IgD-negative memory B cell (primary cell): ENCODE measurements around the gene SLC39A6. TPM values are rescaled to one million over a fixed set of nuclear protein-coding genes. Genes with fewer than 3 reads are reported as not detected.
"Not testable (repeated sequence)": the region's sequence is repeated elsewhere in the genome, so short reads cannot be mapped to it uniquely, and the experiment has no call there.

Source experiments
- H3K27ac Mint-ChIP-seq, 3 donors: one replicate each; pipeline ENCODE4 v1.8.0; 2020 to 2022; ENCODE audit warnings: mild to moderate bottlenecking in 3 of 3, mixed read lengths in 3 of 3, moderate library complexity in 1 of 3
- H3K27me3 Mint-ChIP-seq: one replicate; pipeline ENCODE4 v1.8.0; 2021; ENCODE audit warnings: mixed read lengths
- H3K36me3 Mint-ChIP-seq: one replicate; pipeline ENCODE4 v1.8.0; 2020; ENCODE audit warnings: mild to moderate bottlenecking, mixed read lengths
- H3K4me1 Mint-ChIP-seq, 3 donors: one replicate each; pipeline ENCODE4 v1.8.0; 2020 to 2022; ENCODE audit warnings: mixed read lengths in 3 of 3, mild to moderate bottlenecking in 1 of 3
- H3K4me3 Mint-ChIP-seq, 4 donors: one replicate each; pipeline ENCODE4 v1.8.0; 2020 to 2022; ENCODE audit warnings: mild to moderate bottlenecking in 4 of 4, mixed read lengths in 4 of 4, moderate library complexity in 3 of 4
- H3K9me3 Mint-ChIP-seq, 3 donors: one replicate each; pipeline ENCODE4 v1.8.0; 2020 to 2021; ENCODE audit warnings: mixed read lengths in 3 of 3, mild to moderate bottlenecking in 1 of 3
- polyA plus RNA-seq: library from polyadenylated mRNA; unstranded; fragments of 300-500 nt; fragmentation: Illumina TruSeq; gene quantifications from one replicate; pipeline ENCODE4 v1.2.3, GENCODE V29; 2021

The SLC39A6 gene
- polyA plus RNA-seq, result 24.3 TPM

GRCh38 chr18:36129300-36130038 is at the start of gene SLC39A6, which contains the start of gene ELP2:
SLC39A6 (minus strand) TSS chr18:36129340; CDS start chr18:36127007, 2,333 bp downstream.
ELP2 (plus strand) TSS chr18:36129899; CDS start chr18:36129934, 35 bp downstream.
- Mint-ChIP-seq H3K36me3 (peaks cover 2% of the 10 kb centered on the region), H3K4me1 (peaks cover 36 to 46% (median 36%) of the 10 kb centered on the region in 3 donors), H3K27ac (peak within 1 kb of the TSS; percentile 98 to 99 (median 99)), H3K27me3 (no peaks in the 10 kb centered on the region), H3K4me3 (peak within 1 kb of the TSS; percentile 96 to 100 (median 98)), H3K9me3 (no peaks in the 10 kb centered on the region)

GRCh38 chr18:36177913-36178312 is 48.8 kb upstream of the SLC39A6 start:
- no peaks in the 10 kb centered on the region for H3K9me3 Mint-ChIP-seq
- H3K4me1 Mint-ChIP-seq, result peaks cover 10 to 22% (median 18%) of the 10 kb centered on the region in 3 donors
- H3K4me3 Mint-ChIP-seq, result no peak overlapping the region
- peak overlapping the region in 2 of 3 donors; percentile 5 to 41 for H3K27ac Mint-ChIP-seq
- no peaks in the 10 kb centered on the region for H3K36me3 Mint-ChIP-seq
- H3K27me3 Mint-ChIP-seq, result no peaks in the 10 kb centered on the region

- Mint-ChIP-seq H3K36me3 (no peaks in the 10 kb centered on the region), H3K27ac (peak overlapping the region in 2 of 3 donors; percentile 13 to 59), H3K4me1 (peaks cover 10 to 22% (median 18%) of the 10 kb centered on the region in 3 donors), H3K27me3 (no peaks in the 10 kb centered on the region), H3K9me3 (no peaks in the 10 kb centered on the region), H3K4me3 (no peak overlapping the region)
Observed at GRCh38 chr18:36176711-36177110, 47.6 kb upstream of the SLC39A6 start.

GRCh38 chr18:36176177-36176584 is 47.0 kb upstream of the SLC39A6 start:
- Mint-ChIP-seq H3K4me1 (peaks cover 10 to 22% (median 18%) of the 10 kb centered on the region in 3 donors), H3K36me3 (peaks cover 3% of the 10 kb centered on the region), H3K27me3 (no peaks in the 10 kb centered on the region), H3K9me3 (no peaks in the 10 kb centered on the region), H3K27ac (no peak overlapping the region), H3K4me3 (no peak overlapping the region)

- Mint-ChIP-seq H3K27me3 (no peaks in the 10 kb centered on the region), H3K36me3 (peaks cover 3% of the 10 kb centered on the region), H3K4me1 (peaks cover 10 to 20% (median 15%) of the 10 kb centered on the region in 3 donors), H3K27ac (no peak overlapping the region), H3K9me3 (no peaks in the 10 kb centered on the region), H3K4me3 (no peak overlapping the region)
Observed at GRCh38 chr18:36175481-36175880, 46.3 kb upstream of the SLC39A6 start.

GRCh38 chr18:36169938-36170337 is 40.8 kb upstream of the SLC39A6 start:
- H3K27me3 Mint-ChIP-seq, result no peaks in the 10 kb centered on the region
- no peaks in the 10 kb centered on the region for H3K9me3 Mint-ChIP-seq
- peak overlapping the region in 1 of 4 donors; percentile 63 for H3K4me3 Mint-ChIP-seq
- no peak overlapping the region for H3K27ac Mint-ChIP-seq
- peaks cover 9% of the 10 kb centered on the region for H3K36me3 Mint-ChIP-seq
- peaks cover 0 to 2% (median 0%) of the 10 kb centered on the region in 3 donors for H3K4me1 Mint-ChIP-seq

- not testable (repeated sequence) for H3K36me3 Mint-ChIP-seq, H3K27ac Mint-ChIP-seq, H3K4me3 Mint-ChIP-seq, H3K4me1 Mint-ChIP-seq, H3K27me3 Mint-ChIP-seq, H3K9me3 Mint-ChIP-seq
Observed at GRCh38 chr18:36168296-36168695, 39.2 kb upstream of the SLC39A6 start.

- H3K4me3 Mint-ChIP-seq, result no peak overlapping the region
- no peaks in the 10 kb centered on the region for H3K9me3 Mint-ChIP-seq
- H3K36me3 Mint-ChIP-seq, result peaks cover 9% of the 10 kb centered on the region
- no peak overlapping the region for H3K27ac Mint-ChIP-seq
- H3K4me1 Mint-ChIP-seq, result peaks cover 0 to 2% (median 0%) of the 10 kb centered on the region in 3 donors
- H3K27me3 Mint-ChIP-seq, result no peaks in the 10 kb centered on the region
Observed at GRCh38 chr18:36167692-36168218, 38.6 kb upstream of the SLC39A6 start.

- peaks cover 17% of the 10 kb centered on the region for H3K36me3 Mint-ChIP-seq
- H3K9me3 Mint-ChIP-seq, result no peaks in the 10 kb centered on the region
- no peak overlapping the region for H3K27ac Mint-ChIP-seq
- peaks cover 3 to 11% (median 5%) of the 10 kb centered on the region in 3 donors for H3K4me1 Mint-ChIP-seq
- no peaks in the 10 kb centered on the region for H3K27me3 Mint-ChIP-seq
- H3K4me3 Mint-ChIP-seq, result no peak overlapping the region
Observed at GRCh38 chr18:36162981-36163380, 33.8 kb upstream of the SLC39A6 start.

- H3K9me3 Mint-ChIP-seq, result no peaks in the 10 kb centered on the region
- peaks cover 3 to 18% (median 7%) of the 10 kb centered on the region in 3 donors for H3K4me1 Mint-ChIP-seq
- H3K27me3 Mint-ChIP-seq, result no peaks in the 10 kb centered on the region
- H3K4me3 Mint-ChIP-seq, result no peak overlapping the region
- peaks cover 19% of the 10 kb centered on the region for H3K36me3 Mint-ChIP-seq
- H3K27ac Mint-ChIP-seq, result no peak overlapping the region
Observed at GRCh38 chr18:36160959-36161371, 31.8 kb upstream of the SLC39A6 start.

GRCh38 chr18:36158266-36158867 is 29.2 kb upstream of the SLC39A6 start:
- Mint-ChIP-seq H3K27me3 (no peaks in the 10 kb centered on the region), H3K36me3 (peaks cover 19% of the 10 kb centered on the region), H3K27ac (peak overlapping the region in 1 of 3 donors; percentile 67), H3K9me3 (no peaks in the 10 kb centered on the region), H3K4me3 (no peak overlapping the region), H3K4me1 (peaks cover 3 to 16% (median 11%) of the 10 kb centered on the region in 3 donors)

GRCh38 chr18:36157441-36157840 is 28.3 kb upstream of the SLC39A6 start:
- H3K27ac Mint-ChIP-seq, result no peak overlapping the region
- peaks cover 7 to 19% (median 11%) of the 10 kb centered on the region in 3 donors for H3K4me1 Mint-ChIP-seq
- H3K4me3 Mint-ChIP-seq, result peak overlapping the region in 1 of 4 donors; percentile 58
- H3K9me3 Mint-ChIP-seq, result no peaks in the 10 kb centered on the region
- H3K36me3 Mint-ChIP-seq, result peaks cover 21% of the 10 kb centered on the region
- no peaks in the 10 kb centered on the region for H3K27me3 Mint-ChIP-seq

GRCh38 chr18:36155851-36156757 is 27.0 kb upstream of the SLC39A6 start:
- peak overlapping the region in 1 of 3 donors; percentile 22 for H3K27ac Mint-ChIP-seq
- H3K27me3 Mint-ChIP-seq, result no peaks in the 10 kb centered on the region
- H3K4me1 Mint-ChIP-seq, result peaks cover 7 to 14% (median 14%) of the 10 kb centered on the region in 3 donors
- no peak overlapping the region for H3K4me3 Mint-ChIP-seq
- H3K36me3 Mint-ChIP-seq, result peaks cover 18% of the 10 kb centered on the region
- no peaks in the 10 kb centered on the region for H3K9me3 Mint-ChIP-seq

GRCh38 chr18:36153771-36154170 is 24.6 kb upstream of the SLC39A6 start:
- H3K36me3 Mint-ChIP-seq, result peaks cover 14% of the 10 kb centered on the region
- peaks cover 26 to 34% (median 34%) of the 10 kb centered on the region in 3 donors for H3K4me1 Mint-ChIP-seq
- no peak overlapping the region for H3K4me3 Mint-ChIP-seq
- H3K27me3 Mint-ChIP-seq, result no peaks in the 10 kb centered on the region
- H3K27ac Mint-ChIP-seq, result no peak overlapping the region
- H3K9me3 Mint-ChIP-seq, result no peaks in the 10 kb centered on the region
